ENCODE results near the gene DYRK1B. TPM values are rescaled to one million over a fixed set of nuclear protein-coding genes. Genes with fewer than 3 reads are reported as not detected.
A peak's percentile ranks its signal among the peaks of the same experiment; 100 is the strongest.

Gene DYRK1B
- total RNA-seq, 2 experiments from 2014 or later, result 3.0 to 9.2 TPM

DNA sequence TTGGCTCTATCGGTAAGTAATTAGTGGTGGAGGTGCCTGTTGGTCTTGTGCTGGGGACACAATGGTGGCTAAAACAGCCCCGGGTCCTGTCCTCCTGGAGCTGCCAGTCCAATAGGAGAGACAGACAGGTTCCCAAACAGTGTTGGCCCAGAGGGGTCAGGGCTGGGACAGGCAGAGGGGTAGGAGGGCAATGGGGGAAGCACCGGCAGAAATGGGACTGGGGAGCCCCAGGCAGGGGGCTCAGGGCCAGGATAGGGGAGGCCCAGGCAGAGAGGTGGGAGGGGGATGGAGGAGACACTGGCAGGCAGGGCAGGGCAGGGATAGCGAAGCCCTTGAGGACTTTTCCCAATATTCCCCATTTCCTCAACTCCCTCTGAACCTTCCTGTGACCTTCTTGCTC lies 14.4 kb upstream of the DYRK1B start:
- Histone ChIP-seq H3K4me2 (ENCODE audit: low read length) (no peak overlapping the region), H3K27ac (ENCODE audit: low read depth, low read length, poor library complexity, severe bottlenecking) (no peak overlapping the region), H3K4me3 (ENCODE audit: low read depth, low read length, poor library complexity, severe bottlenecking) (no peak overlapping the region), H3K4me1 (ENCODE audit: insufficient read depth, low read length, poor library complexity, severe bottlenecking) (peaks cover 21% of the 10 kb centered on the region), H4K20me1 (ENCODE audit: insufficient read depth, low read length) (peaks cover 19% of the 10 kb centered on the region; the same call in 1 of the 2 replicates), H3K9me2 (ENCODE audit: insufficient read depth, low read length) (no peaks in the 10 kb centered on the region), H3K36me3 (ENCODE audit: insufficient read depth, low read length) (peaks cover 3% of the 10 kb centered on the region; the same call in 1 of the 2 replicates), H2AFZ (ENCODE audit: low read length) (no peak overlapping the region), H3K79me2 (ENCODE audit: insufficient read depth, low read depth, low read length) (peaks cover 28% of the 10 kb centered on the region), H3K9me3 (ENCODE audit: low read length) (no peaks in the 10 kb centered on the region)
- ChIA-PET CTCF (ENCODE audit: unreplicated experiment) (no interaction called here), POLR2A (no interaction called here)
- no TSS peak for BruUV-seq (replicated peaks)
- TF ChIP-seq CTCF (conservative IDR thresholded peaks at IDR 0.05; ENCODE audit: low read length), result no peak
- no peak for TF ChIP-seq EZH2phosphoT487 (IDR thresholded peaks at IDR 0.05; ENCODE audit: borderline replicate concordance, low read depth, low read length)
- DNase-seq (ENCODE audit: low spot score), result no peak
- intact Hi-C loops (cut with micrococcal nuclease; ENCODE audit: unreplicated experiment), result no loop called here

- H3K4me3 ChIP-seq (ENCODE audit: low read depth, low read length, poor library complexity, severe bottlenecking), result no peak overlapping the region
- peaks cover 12% of the 10 kb centered on the region; the same call in 1 of the 2 replicates for H3K36me3 ChIP-seq (ENCODE audit: insufficient read depth, low read length)
- no peak overlapping the region for H3K4me2 ChIP-seq (ENCODE audit: low read length)
- no peak for DNase-seq (ENCODE audit: low spot score)
- peaks cover 37% of the 10 kb centered on the region for H3K79me2 ChIP-seq (ENCODE audit: insufficient read depth, low read depth, low read length)
- BruUV-seq (replicated peaks), result no TSS peak
- no peaks in the 10 kb centered on the region for H3K9me3 ChIP-seq (ENCODE audit: low read length)
- H3K9me2 ChIP-seq (ENCODE audit: insufficient read depth, low read length), result no peaks in the 10 kb centered on the region
- peaks cover 30% of the 10 kb centered on the region for H3K4me1 ChIP-seq (ENCODE audit: insufficient read depth, low read length, poor library complexity, severe bottlenecking)
- no peak overlapping the region; the same call in 1 of the 2 replicates for H2AFZ ChIP-seq (ENCODE audit: low read length)
- TF ChIP-seq EZH2phosphoT487 (IDR thresholded peaks at IDR 0.05; ENCODE audit: borderline replicate concordance, low read depth, low read length) (no peak), CTCF (conservative IDR thresholded peaks at IDR 0.05; ENCODE audit: low read length) (no peak)
- ChIA-PET POLR2A (interaction anchor here (0.5 kb wide), 1 partner anchor 9 kb away, joined by 3 read pairs; no protein-coding TSS in a partner anchor), CTCF (ENCODE audit: unreplicated experiment) (no interaction called here)
- no peak overlapping the region for H3K27ac ChIP-seq (ENCODE audit: low read depth, low read length, poor library complexity, severe bottlenecking)
- intact Hi-C loops (cut with micrococcal nuclease; ENCODE audit: unreplicated experiment), result no loop called here
- H4K20me1 ChIP-seq (ENCODE audit: insufficient read depth, low read length), result peaks cover 27% of the 10 kb centered on the region
Observed at GRCh38 chr19:39847525-39847924, 13.6 kb upstream of the DYRK1B start.

GRCh38 chr19:39846678-39847486 lies 12.9 kb upstream of the DYRK1B start:
- peaks cover 31% of the 10 kb centered on the region for H4K20me1 ChIP-seq (ENCODE audit: insufficient read depth, low read length)

More at GRCh38 chr19:39846678-39847486, 12.9 kb upstream of the DYRK1B start:
- H3K4me1 ChIP-seq (ENCODE audit: insufficient read depth, low read length, poor library complexity, severe bottlenecking), result peaks cover 33% of the 10 kb centered on the region
- TF ChIP-seq CTCF (conservative IDR thresholded peaks at IDR 0.05; ENCODE audit: low read length) (no peak), EZH2phosphoT487 (IDR thresholded peaks at IDR 0.05; ENCODE audit: borderline replicate concordance, low read depth, low read length) (no peak)
- intact Hi-C loops (cut with micrococcal nuclease; ENCODE audit: unreplicated experiment), result no loop called here
- H3K9me2 ChIP-seq (ENCODE audit: insufficient read depth, low read length), result no peaks in the 10 kb centered on the region
- peaks cover 13% of the 10 kb centered on the region; the same call in 1 of the 2 replicates for H3K36me3 ChIP-seq (ENCODE audit: insufficient read depth, low read length)
- no peak for DNase-seq (ENCODE audit: low spot score)
- peak overlapping the region; percentile 26 for H3K27ac ChIP-seq (ENCODE audit: low read depth, low read length, poor library complexity, severe bottlenecking)
- H3K4me3 ChIP-seq (ENCODE audit: low read depth, low read length, poor library complexity, severe bottlenecking), result peak overlapping the region; percentile 90
- H3K9me3 ChIP-seq (ENCODE audit: low read length), result no peaks in the 10 kb centered on the region
- ChIA-PET POLR2A (interaction anchor here (0.5 to 1.0 kb wide), 3 partner anchors 8 to 123 kb away, joined by 3 read pairs; no protein-coding TSS in a partner anchor), CTCF (ENCODE audit: unreplicated experiment) (interaction anchor here (0.6 kb wide), 1 partner anchor 52 kb away, joined by 3 read pairs; no protein-coding TSS in a partner anchor)
- peaks cover 43% of the 10 kb centered on the region for H3K79me2 ChIP-seq (ENCODE audit: insufficient read depth, low read depth, low read length)
- H2AFZ ChIP-seq (ENCODE audit: low read length), result peak overlapping the region; percentile 85
- peak overlapping the region; percentile 76 for H3K4me2 ChIP-seq (ENCODE audit: low read length)
- BruUV-seq (replicated peaks), result no TSS peak

Measured in OCI-LY7 (cell line).